Spleen (tissue), 7 donors: ENCODE data around the gene GABARAPL2.

Experiments used
- POLR2A ChIP-seq, 3 donors: fragments of 450-650 bp; IDR thresholded peaks; one replicate each; pipeline ENCODE4 v1.5.1; 2017; ENCODE audit warnings: antibody characterized with exemption in 3 of 3, mild to moderate bottlenecking in 1 of 3
- POLR2AphosphoS5 ChIP-seq, 3 donors: sonication (generic); formaldehyde crosslinking; IDR thresholded peaks; one replicate each; pipeline ENCODE4 v1.5.1; 2017; ENCODE audit warnings: antibody characterized with exemption in 3 of 3
- TF ChIP-seq, protein P1 (sequence below), 11 experiments: fragments of 200-600 bp in 7 of 11; fragments of 450-650 bp in 4 of 11; sonication (generic) in 4 of 11; IDR thresholded peaks in 8 of 11; conservative IDR thresholded peaks in 3 of 11; 1 replicate in 7 of 11; 2 replicates in 4 of 11; pipeline versions ENCODE4 v1.4.0 to v1.8.0; 2016 to 2021; ENCODE audit warnings: antibody characterized with exemption in 11 of 11, inconsistent platforms in 4 of 11, mild to moderate bottlenecking in 1 of 11
- donor health status: DM: no; HTN: no; CAD: no; lungs with moderate emphysema.
- donor health status: DM: no; HTN: no; CAD: no.
- donor health status: DM: no; HTN: no; CAD: no.

DNA sequence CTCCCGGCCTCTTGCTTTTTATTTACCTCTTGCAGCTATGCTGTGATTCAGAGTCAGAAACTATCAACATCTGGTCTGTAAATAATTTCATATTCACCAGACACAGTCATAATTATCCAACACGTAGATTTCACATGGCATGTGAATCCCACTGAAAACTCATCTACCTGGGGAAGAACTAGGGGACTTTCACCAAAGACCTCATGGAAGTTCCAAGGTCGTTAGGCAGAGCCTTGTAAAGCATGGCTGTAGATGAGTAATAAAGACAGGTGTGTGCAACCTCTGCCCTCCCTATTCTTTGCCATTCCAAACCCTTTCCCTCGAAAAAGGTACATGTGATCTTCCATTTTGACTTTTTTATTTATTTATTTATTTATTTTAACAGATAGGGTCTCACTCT lies 28.4 kb upstream of the GABARAPL2 start:
- TF ChIP-seq, protein P1, sequence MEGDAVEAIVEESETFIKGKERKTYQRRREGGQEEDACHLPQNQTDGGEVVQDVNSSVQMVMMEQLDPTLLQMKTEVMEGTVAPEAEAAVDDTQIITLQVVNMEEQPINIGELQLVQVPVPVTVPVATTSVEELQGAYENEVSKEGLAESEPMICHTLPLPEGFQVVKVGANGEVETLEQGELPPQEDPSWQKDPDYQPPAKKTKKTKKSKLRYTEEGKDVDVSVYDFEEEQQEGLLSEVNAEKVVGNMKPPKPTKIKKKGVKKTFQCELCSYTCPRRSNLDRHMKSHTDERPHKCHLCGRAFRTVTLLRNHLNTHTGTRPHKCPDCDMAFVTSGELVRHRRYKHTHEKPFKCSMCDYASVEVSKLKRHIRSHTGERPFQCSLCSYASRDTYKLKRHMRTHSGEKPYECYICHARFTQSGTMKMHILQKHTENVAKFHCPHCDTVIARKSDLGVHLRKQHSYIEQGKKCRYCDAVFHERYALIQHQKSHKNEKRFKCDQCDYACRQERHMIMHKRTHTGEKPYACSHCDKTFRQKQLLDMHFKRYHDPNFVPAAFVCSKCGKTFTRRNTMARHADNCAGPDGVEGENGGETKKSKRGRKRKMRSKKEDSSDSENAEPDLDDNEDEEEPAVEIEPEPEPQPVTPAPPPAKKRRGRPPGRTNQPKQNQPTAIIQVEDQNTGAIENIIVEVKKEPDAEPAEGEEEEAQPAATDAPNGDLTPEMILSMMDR (IDR thresholded peaks at IDR 0.05 in 8 of 11, conservative IDR thresholded peaks at IDR 0.05 in 3 of 11), result no peak
- TF ChIP-seq POLR2AphosphoS5 (IDR thresholded peaks at IDR 0.05) (no peak), POLR2A (IDR thresholded peaks at IDR 0.05) (no peak)
